HUDEP-2 (cell line): Measurements from ENCODE around the gene COL3A1.

ENCODE experiments used
- DNase-seq, 76 experiments: peaks; one replicate each; lab custom pipeline; 2025; ENCODE audit not compliant: unreplicated experiment in 76 of 76; lab: John Stamatoyannopoulos, UW

COL3A1 gene

GRCh38 chr2:188975497-188976102 is 1.4 kb downstream of the COL3A1 start:
- peak in 17 of 76 experiments; percentile 5 to 29 (median 19) for DNase-seq

GRCh38 chr2:188976545-188977268 is 2.5 kb downstream of the COL3A1 start:
- no peak for DNase-seq

DNA sequence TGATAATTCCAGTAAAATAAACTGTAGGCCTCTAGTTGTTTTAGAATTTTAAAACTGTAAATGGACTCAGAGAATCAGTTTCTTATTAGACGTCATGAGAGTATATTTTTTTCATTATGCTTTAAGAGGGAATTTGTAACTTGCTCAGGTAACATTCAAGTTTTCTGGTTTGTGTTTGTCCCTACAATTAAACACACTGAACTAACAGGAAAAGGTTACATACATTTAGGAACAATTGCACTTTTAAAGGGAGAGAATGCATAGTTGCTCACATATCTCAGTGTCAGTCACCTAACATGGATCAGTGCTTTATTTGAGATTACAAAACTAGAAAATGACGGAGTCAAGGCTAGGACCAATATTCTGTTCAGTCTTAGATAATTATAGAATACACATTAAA is 3.1 kb downstream of the COL3A1 start:
- no peak for DNase-seq

- DNase-seq = peak in 1 of 76 experiments; percentile 15
Measured at GRCh38 chr2:188978291-188979081, 4.3 kb downstream of the COL3A1 start.

DNA sequence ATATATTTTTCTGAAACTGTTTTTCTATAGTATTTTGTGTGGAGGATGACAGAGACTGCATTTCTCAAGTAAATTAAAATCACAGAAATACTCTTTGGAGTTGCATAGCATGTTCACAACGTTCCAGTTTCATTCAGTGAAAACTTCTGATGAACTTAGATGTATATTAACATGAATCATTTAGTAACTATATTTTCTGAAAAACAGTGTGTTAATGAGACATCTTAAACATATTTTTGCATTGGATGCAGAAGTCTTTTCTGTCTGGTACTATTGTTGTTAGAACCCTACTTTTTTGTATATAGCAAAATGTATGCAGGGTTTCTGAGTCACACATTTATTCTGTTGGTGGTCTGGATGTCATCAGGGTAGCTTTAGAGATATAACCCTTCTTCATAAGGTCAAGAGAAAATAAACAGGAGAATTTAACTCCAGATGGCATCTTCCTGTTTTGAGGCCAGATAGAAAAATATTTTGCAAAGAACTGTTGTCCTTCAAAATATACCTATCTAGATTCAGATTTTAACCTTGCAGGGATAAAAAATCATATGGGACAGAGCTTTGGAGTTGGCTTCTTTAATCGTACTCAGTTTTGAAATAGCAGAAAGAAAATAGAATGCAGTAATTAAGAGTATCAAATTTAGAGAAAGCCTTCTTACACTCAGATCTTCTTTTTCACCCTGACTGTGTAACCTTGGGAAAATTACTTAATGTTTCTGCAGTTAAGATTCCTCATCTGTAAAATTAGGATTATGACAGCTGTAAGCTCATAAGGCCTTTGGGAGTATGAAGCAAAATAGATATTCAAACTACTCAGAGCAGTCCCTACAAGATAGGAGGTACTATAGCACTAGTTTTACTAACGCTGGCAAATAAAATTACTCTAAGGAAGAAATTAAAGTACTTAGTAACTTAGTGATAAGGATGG is 5.3 kb downstream of the COL3A1 start:
- no peak for DNase-seq

GRCh38 chr2:188983427-188984064 is 9.4 kb downstream of the COL3A1 start:
- peak in 4 of 76 experiments; percentile 2 to 6 (median 6) for DNase-seq

DNA sequence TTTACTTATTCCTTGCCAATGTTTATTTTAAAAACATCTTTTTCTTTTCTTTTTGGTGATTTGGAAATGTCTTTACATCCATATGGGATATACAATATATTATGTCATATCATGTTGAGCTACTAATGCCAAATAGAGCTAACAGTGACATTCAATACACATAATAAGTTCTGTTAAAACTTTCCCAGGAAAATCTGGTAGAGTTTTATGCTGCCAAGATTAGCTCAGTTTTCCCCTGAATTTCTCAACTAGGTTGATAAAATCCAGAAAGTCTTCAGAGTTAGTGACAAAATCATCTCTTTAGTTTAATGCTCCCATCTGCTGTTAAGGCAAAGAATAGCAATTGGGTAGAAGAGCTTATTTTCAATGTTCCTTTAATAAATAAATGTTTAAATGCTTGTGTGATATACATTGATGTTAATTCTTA is 9.9 kb downstream of the COL3A1 start:
- DNase-seq = no peak

- no peak for DNase-seq
Measured at GRCh38 chr2:188984680-188985079, 10.5 kb downstream of the COL3A1 start.

GRCh38 chr2:188986839-188987238 is 12.7 kb downstream of the COL3A1 start:
- no peak for DNase-seq

GRCh38 chr2:188993247-188993646 is 19.1 kb downstream of the COL3A1 start:
- DNase-seq = no peak

DNA sequence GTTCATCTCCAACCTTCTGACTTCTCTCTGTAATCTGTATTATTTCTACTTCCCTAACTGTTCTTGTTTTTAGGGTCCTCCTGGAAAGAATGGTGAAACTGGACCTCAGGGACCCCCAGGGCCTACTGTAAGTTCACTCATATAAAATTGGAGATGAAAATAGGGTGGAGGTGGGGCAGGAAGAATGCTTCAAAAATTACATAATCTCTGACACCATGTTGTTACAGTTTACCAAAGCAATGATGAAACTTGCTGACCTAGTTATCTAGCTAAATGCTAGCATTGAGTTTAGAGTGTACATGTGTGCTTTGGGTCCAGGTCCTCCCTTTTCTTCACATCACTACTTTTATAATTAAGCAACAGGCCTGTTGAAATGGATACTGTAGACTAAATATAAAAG is 23.1 kb downstream of the COL3A1 start:
- DNase-seq = no peak

- no peak for DNase-seq
Measured at GRCh38 chr2:189000221-189000620, 26.0 kb downstream of the COL3A1 start.

DNA sequence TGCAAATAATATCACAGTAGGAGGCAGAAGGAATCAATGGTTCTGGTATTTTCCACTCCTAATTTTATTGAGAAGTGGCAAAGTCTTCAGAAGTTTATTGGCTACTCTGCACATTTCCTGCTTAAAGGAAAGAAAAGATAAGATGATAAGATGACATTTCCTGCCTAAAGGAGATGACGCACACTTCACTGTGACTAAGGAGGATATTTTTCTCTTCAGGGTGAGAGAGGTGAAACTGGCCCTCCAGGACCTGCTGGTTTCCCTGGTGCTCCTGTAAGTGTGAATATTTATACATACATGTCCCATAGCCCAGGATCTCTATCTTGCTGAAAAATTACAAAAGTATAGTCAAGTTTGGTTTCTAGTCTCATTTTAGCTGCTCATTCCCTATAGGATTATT is 27.9 kb downstream of the COL3A1 start:
- no peak for DNase-seq

- no peak for DNase-seq
Measured at GRCh38 chr2:189008555-189009262, 34.5 kb downstream of the COL3A1 start.

- no peak for DNase-seq
Measured at GRCh38 chr2:189010536-189010935, 36.4 kb downstream of the COL3A1 start.

- DNase-seq = no peak
Measured at GRCh38 chr2:189012351-189012750, 38.2 kb downstream of the COL3A1 start.

GRCh38 chr2:189013031-189013430 is 38.9 kb downstream of the COL3A1 start:
- no peak for DNase-seq

DNA sequence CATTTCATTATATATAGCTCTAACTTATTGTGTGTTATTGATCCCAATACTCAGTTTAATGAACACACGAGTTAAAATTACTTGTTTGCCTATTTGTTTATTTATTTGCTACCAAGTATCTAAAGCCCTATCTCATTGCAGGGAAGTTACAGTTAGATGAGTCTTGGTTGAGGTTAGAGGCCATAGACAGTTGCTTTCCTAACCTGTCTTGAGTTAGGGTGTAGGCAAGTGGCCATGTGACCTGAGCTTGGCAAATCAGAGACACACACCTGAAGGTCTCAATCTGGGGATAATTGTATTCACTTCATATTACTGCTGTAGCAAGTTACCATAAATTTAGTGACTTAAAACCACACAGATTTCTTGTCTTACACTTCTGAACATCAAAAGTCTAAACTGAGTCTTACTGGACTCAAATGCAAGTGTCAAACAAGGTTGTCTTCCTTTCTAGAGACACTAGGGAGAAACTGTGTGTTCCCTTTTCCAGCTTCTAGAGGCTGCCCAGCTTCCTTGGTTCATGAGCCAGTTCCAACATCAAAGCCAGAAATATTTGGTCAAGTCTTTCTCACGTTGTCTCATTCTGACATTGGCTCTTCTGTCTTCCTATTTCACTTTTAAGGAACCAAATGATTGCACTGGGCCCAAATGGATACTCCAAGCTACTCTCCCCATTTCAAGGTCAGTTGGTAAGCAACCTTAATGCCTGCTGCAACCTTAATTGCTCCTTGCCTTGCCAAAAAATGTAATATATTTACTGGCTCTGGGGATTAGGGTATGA is 39.7 kb downstream of the COL3A1 start:
- no peak for DNase-seq
